Ovary (tissue), 3 donors: ENCODE results near the gene CTNNA3.
"Not testable (repeated sequence)": the region's sequence is repeated elsewhere in the genome, so short reads cannot be mapped to it uniquely, and the experiment has no call there.

ENCODE experiments used
- EP300 ChIP-seq: sonication (generic); formaldehyde crosslinking; IDR thresholded peaks from one replicate; pipeline ENCODE4 v1.6.1; 2017; ENCODE audit warnings: antibody characterized with exemption
- POLR2A ChIP-seq: fragments of 450-650 bp; IDR thresholded peaks from one replicate; pipeline ENCODE4 v1.6.1; 2017; ENCODE audit warnings: antibody characterized with exemption, mild to moderate bottlenecking, moderate library complexity
- TF ChIP-seq, protein P1 (sequence below), 3 donors: fragments of 450-650 bp in 2 of 3; fragments of 200-600 bp in 1 of 3; IDR thresholded peaks; one replicate each; pipeline versions ENCODE4 v1.5.1 to v1.8.0; 2016 to 2022; ENCODE audit warnings: antibody characterized with exemption in 3 of 3, mild to moderate bottlenecking in 1 of 3
- donor health status: DM: no; HTN: no; CAD: no.

GRCh38 chr10:67207923-67208322, 488.1 kb downstream of the CTNNA3 start:
- TF ChIP-seq, protein P1, sequence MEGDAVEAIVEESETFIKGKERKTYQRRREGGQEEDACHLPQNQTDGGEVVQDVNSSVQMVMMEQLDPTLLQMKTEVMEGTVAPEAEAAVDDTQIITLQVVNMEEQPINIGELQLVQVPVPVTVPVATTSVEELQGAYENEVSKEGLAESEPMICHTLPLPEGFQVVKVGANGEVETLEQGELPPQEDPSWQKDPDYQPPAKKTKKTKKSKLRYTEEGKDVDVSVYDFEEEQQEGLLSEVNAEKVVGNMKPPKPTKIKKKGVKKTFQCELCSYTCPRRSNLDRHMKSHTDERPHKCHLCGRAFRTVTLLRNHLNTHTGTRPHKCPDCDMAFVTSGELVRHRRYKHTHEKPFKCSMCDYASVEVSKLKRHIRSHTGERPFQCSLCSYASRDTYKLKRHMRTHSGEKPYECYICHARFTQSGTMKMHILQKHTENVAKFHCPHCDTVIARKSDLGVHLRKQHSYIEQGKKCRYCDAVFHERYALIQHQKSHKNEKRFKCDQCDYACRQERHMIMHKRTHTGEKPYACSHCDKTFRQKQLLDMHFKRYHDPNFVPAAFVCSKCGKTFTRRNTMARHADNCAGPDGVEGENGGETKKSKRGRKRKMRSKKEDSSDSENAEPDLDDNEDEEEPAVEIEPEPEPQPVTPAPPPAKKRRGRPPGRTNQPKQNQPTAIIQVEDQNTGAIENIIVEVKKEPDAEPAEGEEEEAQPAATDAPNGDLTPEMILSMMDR (IDR thresholded peaks at IDR 0.05), result not testable (repeated sequence)
- TF ChIP-seq POLR2A, EP300: not testable (repeated sequence)
